GM21447 (cell line): ENCODE measurements around the gene TENM4.

Experiments
- ATAC-seq: cut with Tn5 transposase; IDR thresholded peaks from one replicate; pipeline ENCODE4 v1.9.1; 2021; ENCODE audit not compliant: unreplicated experiment

TENM4 gene

GRCh38 chr11:79042824-79043223 is 398.0 kb downstream of the TENM4 start:
- no peak for ATAC-seq

- no peak for ATAC-seq
Observed at GRCh38 chr11:79040348-79040747, 400.5 kb downstream of the TENM4 start.

GRCh38 chr11:79039122-79039521 is 401.7 kb downstream of the TENM4 start:
- no peak for ATAC-seq

GRCh38 chr11:79035881-79036280 is 404.9 kb downstream of the TENM4 start:
- ATAC-seq, result no peak

- ATAC-seq, result no peak
Observed at GRCh38 chr11:79033833-79034232, 407.0 kb downstream of the TENM4 start.

- no peak for ATAC-seq
Observed at GRCh38 chr11:79030448-79030847, 410.4 kb downstream of the TENM4 start.

GRCh38 chr11:79028225-79028624 is 412.6 kb downstream of the TENM4 start:
- ATAC-seq, result no peak

GRCh38 chr11:79026803-79027445 is 413.9 kb downstream of the TENM4 start:
- peak; percentile 80 for ATAC-seq

- no peak for ATAC-seq
Observed at GRCh38 chr11:79025622-79026021, 415.2 kb downstream of the TENM4 start.

GRCh38 chr11:79025097-79025496 is 415.7 kb downstream of the TENM4 start:
- no peak for ATAC-seq

GRCh38 chr11:79022265-79022664 is 418.6 kb downstream of the TENM4 start:
- no peak for ATAC-seq

GRCh38 chr11:79021601-79022000 is 419.2 kb downstream of the TENM4 start:
- ATAC-seq, result no peak

GRCh38 chr11:79019975-79020374 is 420.9 kb downstream of the TENM4 start:
- no peak for ATAC-seq

GRCh38 chr11:79019277-79019676 is 421.6 kb downstream of the TENM4 start:
- no peak for ATAC-seq

GRCh38 chr11:79018371-79018849 is 422.4 kb downstream of the TENM4 start:
- no peak for ATAC-seq

GRCh38 chr11:79017811-79018210 is 423.0 kb downstream of the TENM4 start:
- ATAC-seq, result no peak

GRCh38 chr11:79013509-79013908 is 427.3 kb downstream of the TENM4 start:
- no peak for ATAC-seq

- ATAC-seq, result no peak
Observed at GRCh38 chr11:79011357-79011756, 429.5 kb downstream of the TENM4 start.

GRCh38 chr11:79007771-79008402 is 432.9 kb downstream of the TENM4 start:
- no peak for ATAC-seq

GRCh38 chr11:79006854-79007253 is 434.0 kb downstream of the TENM4 start:
- no peak for ATAC-seq

GRCh38 chr11:78996007-78996406 is 444.8 kb downstream of the TENM4 start:
- ATAC-seq, result no peak

- no peak for ATAC-seq
Observed at GRCh38 chr11:78995171-78995570, 445.7 kb downstream of the TENM4 start.
